DND-41 (cell line): ENCODE measurements around the gene RASGRP2.

Experiments
- CTCF ChIP-seq: IDR thresholded peaks from 2 replicates; pipeline ENCODE4 v1.5.1; 2012; ENCODE audit warnings: borderline replicate concordance, low read length, moderate library complexity, mild to moderate bottlenecking; ENCODE audit not compliant: poor library complexity, severe bottlenecking; ENCODE audit errors: extremely low read depth
- EZH2 ChIP-seq: IDR thresholded peaks from 3 replicates; pipeline ENCODE4 v1.6.1; 2012; ENCODE audit warnings: borderline replicate concordance, low read depth, mild to moderate bottlenecking, moderate library complexity, low read length, inconsistent platforms; ENCODE audit not compliant: severe bottlenecking

DNA sequence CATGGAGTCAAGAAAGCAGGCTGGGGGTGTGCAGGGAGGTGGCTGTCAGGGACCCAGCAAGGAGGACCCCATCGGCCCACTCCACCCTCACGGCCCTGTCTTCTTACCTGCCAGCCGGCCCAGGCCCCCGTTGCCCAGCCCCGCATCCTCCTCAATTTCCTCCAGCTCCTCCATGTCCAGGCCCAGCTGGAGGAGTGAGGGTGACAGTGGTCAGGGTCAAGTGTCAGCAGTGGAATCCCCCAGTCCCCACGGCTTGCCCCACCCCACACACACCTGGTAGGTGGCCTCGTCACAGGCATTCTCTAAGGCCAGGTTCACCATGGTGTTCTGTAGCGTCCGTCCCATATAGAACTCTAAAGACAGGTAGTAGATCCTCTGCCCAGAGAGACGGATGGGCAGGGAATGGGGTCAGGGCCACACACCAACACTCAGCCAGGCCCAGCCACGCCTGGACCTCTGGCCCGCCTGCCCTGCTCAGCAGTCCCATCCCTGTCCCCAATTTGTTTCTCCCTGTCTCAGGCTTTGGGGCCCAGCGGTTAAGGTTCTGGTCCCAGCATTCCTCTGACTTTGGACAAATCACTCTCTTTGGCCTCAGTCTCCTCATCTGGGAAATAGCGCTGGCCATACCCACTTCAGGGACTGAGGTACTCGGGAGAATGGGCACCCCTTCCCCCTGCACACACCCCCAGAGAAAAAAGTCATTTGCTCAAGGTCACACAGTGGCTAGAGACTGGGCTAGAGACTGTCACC lies 14.6 kb upstream of the RASGRP2 start:
- TF ChIP-seq CTCF, result no peak
- no peak for TF ChIP-seq EZH2
